ENCODE data around the gene WDR1.

The WDR1 gene

GRCh38 chr4:10104211-10104990 lies 12.2 kb downstream of the WDR1 start:
- no peak for ATAC-seq
- TF ChIP-seq SNAI2 (CRISPR knock-in tag; IDR thresholded peaks at IDR 0.05) = no peak
- TF ChIP-seq ZFP3 (CRISPR knock-in tag; IDR thresholded peaks at IDR 0.05) = no peak
- TF ChIP-seq CREB5 (CRISPR knock-in tag; IDR thresholded peaks at IDR 0.05; ENCODE audit: low read depth) = no peak
- no peak for TF ChIP-seq PATZ1 (CRISPR knock-in tag; IDR thresholded peaks at IDR 0.05; ENCODE audit: borderline replicate concordance)
- no peak for TF ChIP-seq CSDC2 (CRISPR knock-in tag; IDR thresholded peaks at IDR 0.05)

- TF ChIP-seq CSDC2 (CRISPR knock-in tag; IDR thresholded peaks at IDR 0.05) = no peak
- no peak for TF ChIP-seq PATZ1 (CRISPR knock-in tag; IDR thresholded peaks at IDR 0.05; ENCODE audit: borderline replicate concordance)
- no peak for TF ChIP-seq TOX (CRISPR knock-in tag; IDR thresholded peaks at IDR 0.05; ENCODE audit: borderline replicate concordance)
- no peak for TF ChIP-seq TCF4 (CRISPR knock-in tag; IDR thresholded peaks at IDR 0.05; ENCODE audit: borderline replicate concordance)
- no peak for TF ChIP-seq ESRRG (CRISPR knock-in tag; IDR thresholded peaks at IDR 0.05)
- no peak for TF ChIP-seq TSHZ2 (CRISPR knock-in tag; IDR thresholded peaks at IDR 0.05)
- TF ChIP-seq ZFP30 (CRISPR knock-in tag; IDR thresholded peaks at IDR 0.05) = no peak
- TF ChIP-seq CREB5 (CRISPR knock-in tag; IDR thresholded peaks at IDR 0.05; ENCODE audit: low read depth) = no peak
- no peak for TF ChIP-seq ZNF70 (CRISPR knock-in tag; IDR thresholded peaks at IDR 0.05)
- no peak for TF ChIP-seq ISL1 (CRISPR knock-in tag; IDR thresholded peaks at IDR 0.05)
- TF ChIP-seq POU6F1 (CRISPR knock-in tag; IDR thresholded peaks at IDR 0.05; ENCODE audit: borderline replicate concordance, low read depth) = no peak
- TF ChIP-seq BACH2 (CRISPR knock-in tag; IDR thresholded peaks at IDR 0.05; ENCODE audit: borderline replicate concordance) = no peak
- TF ChIP-seq SNAI2 (CRISPR knock-in tag; IDR thresholded peaks at IDR 0.05) = no peak
- TF ChIP-seq RARB (CRISPR knock-in tag; IDR thresholded peaks at IDR 0.05) = no peak
- no peak for TF ChIP-seq ZFP3 (CRISPR knock-in tag; IDR thresholded peaks at IDR 0.05)
- no peak for TF ChIP-seq ZNF565 (CRISPR knock-in tag; conservative IDR thresholded peaks at IDR 0.05; ENCODE audit: low read depth)
- no peak for ATAC-seq
These were observed 13.9 kb downstream of the WDR1 start for GRCh38 chr4:10102474-10103332.
